ENCODE data around the gene CYSTM1.

The CYSTM1 gene

DNA sequence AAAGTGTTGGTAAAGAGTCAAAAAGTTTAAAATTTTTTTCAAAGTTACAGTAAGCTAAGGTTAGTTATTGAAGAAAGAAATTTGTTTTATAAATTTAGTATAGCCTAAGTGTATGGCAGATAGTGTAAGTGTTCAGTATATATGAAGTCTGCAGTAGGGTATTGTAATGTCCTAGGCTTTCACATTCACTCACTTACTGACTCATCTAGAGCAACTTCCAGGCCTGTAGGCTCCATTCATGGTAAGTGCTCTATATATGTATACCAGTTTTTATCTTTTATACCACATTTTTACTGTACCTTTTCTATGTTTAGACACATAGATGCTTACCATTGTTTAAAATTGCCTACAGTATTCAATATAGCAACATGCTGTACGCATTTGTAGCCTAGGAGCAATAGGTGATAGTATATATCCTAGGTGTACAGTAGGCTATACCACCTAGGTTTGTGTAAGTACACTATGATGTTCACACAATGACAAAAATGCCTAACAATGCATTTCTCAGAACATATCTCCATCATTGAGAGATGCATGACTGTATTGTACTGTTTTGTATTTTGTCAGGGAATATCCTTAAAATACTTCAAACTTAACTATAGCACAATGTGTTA lies 38.5 kb downstream of the CYSTM1 start:
- DNase-seq: no peak

DNA sequence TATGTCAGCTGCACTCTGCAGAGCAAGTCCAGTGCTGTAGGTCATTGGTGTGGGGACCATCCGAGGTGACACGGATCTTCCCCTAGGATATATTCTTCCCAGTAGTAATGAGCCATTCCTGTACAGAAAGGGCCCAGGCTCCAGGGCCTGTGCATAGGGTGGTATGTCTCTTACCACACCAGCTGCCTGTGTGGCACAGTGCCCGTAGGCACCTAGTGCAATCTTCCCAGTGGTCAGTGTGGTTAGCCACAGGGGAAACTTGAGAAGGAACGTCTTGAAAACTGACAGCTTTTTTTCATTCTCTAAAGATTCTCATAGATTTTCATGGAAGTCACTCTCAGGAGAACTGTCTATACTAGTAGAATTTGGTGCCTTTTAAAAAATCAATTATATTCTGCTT lies 39.8 kb downstream of the CYSTM1 start:
- DNase-seq: no peak

GRCh38 chr5:140215276-140215675 lies 40.3 kb downstream of the CYSTM1 start:
- DNase-seq: no peak

- DNase-seq: no peak
Measured at GRCh38 chr5:140216478-140217074, 41.6 kb downstream of the CYSTM1 start.

- DNase-seq: no peak
Measured at GRCh38 chr5:140217299-140218026, 42.5 kb downstream of the CYSTM1 start.

- no peak for DNase-seq
Measured at GRCh38 chr5:140219068-140219991, 44.3 kb downstream of the CYSTM1 start.

DNA sequence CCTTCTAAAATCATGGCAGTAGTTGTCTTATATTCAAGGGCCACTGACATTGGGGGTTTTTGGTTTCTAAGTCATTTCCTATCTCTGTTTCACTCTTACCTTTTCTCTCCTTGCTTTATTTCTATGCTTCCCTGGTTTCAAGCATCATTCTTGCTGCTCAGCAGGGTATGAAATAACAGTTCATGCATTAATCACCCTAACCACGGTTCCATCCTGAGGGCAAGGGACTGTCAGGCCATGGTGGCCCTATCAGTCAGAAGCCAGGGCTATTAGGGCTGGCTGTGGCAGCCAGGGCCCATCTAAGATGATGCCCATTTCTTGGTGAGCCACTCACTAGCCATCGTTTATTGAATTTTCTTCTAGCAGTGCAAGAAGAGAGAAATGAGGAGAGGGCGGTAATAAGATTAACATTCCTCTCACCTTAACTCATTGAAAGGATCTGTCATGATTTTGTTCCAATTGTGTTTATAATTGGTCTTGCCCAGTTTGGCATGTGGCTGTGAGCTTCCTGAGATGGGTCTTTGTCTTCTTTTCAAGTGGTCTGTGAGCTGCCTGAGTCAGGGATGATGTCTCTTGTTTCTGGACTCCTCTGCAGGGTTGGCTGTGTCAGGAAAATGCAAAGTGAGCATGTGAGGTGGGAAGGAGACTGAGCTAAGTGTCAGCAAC lies 45.2 kb downstream of the CYSTM1 start:
- DNase-seq: no peak

GRCh38 chr5:140220698-140221064 lies 45.7 kb downstream of the CYSTM1 start:
- DNase-seq: no peak

DNA sequence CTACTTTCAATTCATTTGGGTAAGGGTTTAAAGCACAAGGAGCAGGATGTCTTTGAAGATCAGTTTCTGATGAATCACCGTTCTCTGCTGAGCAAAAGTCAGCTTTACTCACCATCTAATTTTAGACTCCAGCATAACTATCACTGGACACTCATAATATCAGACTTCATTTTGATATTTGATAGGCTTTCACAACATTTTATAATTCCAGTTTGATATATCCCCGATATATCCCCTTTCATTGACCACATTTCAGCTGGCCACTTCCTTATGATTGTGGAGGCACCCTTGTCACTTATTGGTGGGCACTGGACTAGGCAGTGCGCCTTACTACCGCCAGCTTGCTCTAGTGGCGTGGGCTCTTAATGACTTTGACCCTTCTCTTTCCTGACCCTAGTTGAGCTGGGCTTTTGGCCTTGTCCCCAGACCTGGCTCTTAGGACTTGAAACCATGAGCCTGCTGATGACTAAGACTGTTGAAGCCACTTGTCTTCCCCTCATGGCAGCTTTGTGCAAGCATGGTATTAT lies 46.8 kb downstream of the CYSTM1 start:
- no peak for DNase-seq

GRCh38 chr5:140222416-140222815 lies 47.4 kb downstream of the CYSTM1 start:
- no peak for DNase-seq

- no peak for DNase-seq
Measured at GRCh38 chr5:140223567-140223966, 48.6 kb downstream of the CYSTM1 start.

DNA sequence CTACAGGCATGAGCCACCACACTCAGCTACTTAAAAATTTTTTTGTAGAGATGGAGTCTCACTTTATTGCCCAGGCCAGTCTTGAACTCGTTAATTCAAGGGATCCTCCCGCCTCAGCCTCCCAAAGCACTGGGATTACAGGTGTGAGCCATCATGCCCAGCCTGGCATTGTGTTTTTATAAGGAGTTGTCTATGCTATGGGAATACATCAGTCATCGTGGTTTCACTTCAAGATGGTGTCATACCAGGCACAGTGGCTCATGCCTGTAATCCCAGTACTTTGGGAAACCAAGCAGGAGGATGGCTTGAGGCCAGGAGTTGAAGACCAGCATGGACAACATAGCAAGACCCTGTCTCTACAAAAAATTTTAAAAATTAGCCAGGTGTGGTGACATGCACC lies 49.7 kb downstream of the CYSTM1 start:
- no peak for DNase-seq

- DNase-seq: no peak
Measured at GRCh38 chr5:140225396-140225795, 50.4 kb downstream of the CYSTM1 start.

DNA sequence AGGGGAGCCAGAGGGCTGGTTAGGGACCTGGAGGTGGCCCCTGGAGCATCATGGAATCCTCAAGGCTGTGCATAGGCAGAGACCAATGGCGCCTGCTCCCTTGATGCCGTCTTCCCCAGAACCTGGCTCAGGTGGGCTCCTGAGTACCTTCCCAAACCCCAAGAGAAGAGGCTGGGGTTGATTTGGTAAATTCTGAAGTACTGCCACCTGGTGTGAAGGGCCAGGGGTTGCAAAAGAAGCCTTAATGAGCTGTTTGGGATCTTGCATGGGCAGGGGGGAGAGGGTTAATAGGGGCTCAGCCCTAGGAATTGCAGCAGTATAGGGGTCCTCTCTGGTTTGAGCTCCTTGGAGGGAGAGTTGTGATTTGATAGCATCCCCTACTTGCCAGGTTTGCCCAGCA lies 52.1 kb downstream of the CYSTM1 start:
- no peak for DNase-seq

GRCh38 chr5:140228364-140228837 lies 53.4 kb downstream of the CYSTM1 start:
- DNase-seq: no peak

DNA sequence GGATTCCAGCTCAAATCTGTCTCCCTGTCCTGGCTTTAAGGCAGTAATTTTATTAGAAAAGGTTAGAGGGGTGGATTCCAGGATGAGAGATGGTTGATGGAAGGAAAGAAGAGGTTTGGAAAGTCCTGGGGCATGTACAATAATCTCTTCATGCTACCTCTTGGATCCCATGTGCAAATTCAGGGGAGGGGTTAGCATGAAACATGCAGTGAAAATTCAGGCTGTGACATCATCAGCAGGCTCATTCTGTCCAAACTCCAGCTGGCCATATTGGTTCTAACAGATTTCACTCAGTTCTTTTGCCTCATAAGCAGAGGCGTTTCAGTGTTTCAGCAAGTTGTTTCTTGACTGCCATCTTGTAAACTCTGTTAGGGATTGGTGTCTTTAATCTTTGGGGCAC lies 55.4 kb downstream of the CYSTM1 start:
- DNase-seq: no peak

DNA sequence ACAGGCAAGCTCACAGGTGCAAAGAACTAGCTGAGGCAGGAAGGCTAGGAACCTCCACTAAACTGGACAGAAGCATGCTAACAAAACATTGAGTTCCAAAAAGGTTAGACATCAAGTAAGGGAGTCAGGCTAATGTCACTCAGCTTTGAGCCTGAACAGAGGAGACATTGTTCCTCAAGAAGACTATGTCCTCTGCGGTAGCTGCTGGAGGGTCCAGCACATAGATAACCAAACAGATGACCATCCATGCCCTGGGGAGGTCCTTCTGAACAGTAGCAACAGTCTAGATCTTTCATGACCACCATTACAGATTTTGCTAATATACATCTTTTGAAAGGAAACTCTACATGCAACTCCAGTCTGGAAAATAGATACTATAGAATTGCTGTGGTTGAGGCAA lies 57.7 kb downstream of the CYSTM1 start:
- DNase-seq: no peak

- DNase-seq: no peak
Measured at GRCh38 chr5:140234377-140234989, 59.5 kb downstream of the CYSTM1 start.

- no peak for DNase-seq
Measured at GRCh38 chr5:140235791-140236551, 61.0 kb downstream of the CYSTM1 start.

DNA sequence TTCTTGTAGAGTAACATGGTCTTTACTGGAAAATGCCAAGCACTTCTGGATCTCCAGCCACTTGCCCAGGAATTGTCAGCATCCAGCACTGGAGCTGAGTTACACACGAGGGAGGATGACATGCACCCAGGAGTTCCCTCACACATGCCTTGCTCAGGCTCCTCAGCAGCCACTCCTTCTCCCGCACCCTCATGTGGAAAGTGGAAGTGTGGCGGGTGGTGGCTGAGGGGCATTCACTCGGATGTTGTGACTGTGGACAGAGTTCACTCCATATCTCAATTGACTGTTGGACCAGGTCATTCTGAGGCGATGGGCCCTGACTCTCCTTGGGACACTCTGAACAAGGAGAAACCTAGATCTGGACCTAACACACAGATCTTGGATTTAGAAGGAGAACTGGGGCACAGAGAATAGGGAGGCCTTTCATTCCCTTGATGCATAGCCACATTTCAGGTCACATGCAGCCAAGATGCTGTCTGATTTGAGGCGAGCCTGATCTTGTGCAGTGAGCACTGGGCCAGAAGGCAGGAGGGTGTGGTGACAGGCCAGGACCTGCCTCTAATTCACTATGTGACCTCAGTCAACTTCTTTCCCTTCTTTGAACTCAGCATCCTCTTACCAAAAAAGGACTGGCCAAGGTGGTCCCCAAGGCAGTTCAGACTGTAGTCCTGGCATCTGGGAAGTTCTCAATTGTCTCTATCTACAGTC lies 62.1 kb downstream of the CYSTM1 start:
- no peak for DNase-seq

DNA sequence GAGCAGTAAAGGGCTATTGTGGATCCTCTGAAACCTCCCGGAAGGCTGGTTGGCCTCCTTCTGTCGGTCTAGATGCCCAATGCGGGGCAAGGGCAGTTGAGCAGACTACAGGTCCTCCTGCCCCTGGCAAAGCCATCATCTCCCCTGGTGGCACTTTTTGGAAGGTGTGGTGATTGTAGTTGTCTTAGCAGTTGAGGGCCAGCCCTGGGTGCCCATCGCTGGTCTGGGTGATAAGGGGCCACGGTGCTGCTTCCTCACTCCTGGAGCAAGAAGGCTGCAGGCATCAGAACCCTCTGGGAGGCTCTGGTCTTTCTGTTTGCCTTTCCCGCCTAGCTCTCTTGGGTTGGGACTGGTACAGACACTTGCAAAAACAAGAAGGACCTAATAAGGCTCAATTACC lies 63.8 kb downstream of the CYSTM1 start:
- DNase-seq: no peak

Measured in bone marrow (tissue), 2 donors.